K562 (cell line): ENCODE data around the gene RARRES2. TPM values are rescaled to one million over a fixed set of nuclear protein-coding genes. Genes with fewer than 3 reads are reported as not detected.
A peak's percentile ranks its signal among the peaks of the same experiment; 100 is the strongest.

Experiments used
- CSDE1 ChIP-seq, 2 experiments: fragments of 450-650 bp; IDR thresholded peaks; 2 replicates each; pipeline ENCODE4 v1.6.1; 2016; ENCODE audit warnings: mild to moderate bottlenecking in 1 of 2
- NFE2L1 ChIP-seq: fragments of 450-650 bp; IDR thresholded peaks from 2 replicates; pipeline ENCODE4 v1.6.1; 2016; ENCODE audit warnings: missing genetic modification characterization, low read depth, mild to moderate bottlenecking, missing compliant biosample characterization, moderate library complexity, borderline replicate concordance
- PTBP1 ChIP-seq: fragments of 200-400 bp; formaldehyde crosslinking; IDR thresholded peaks from 2 replicates; pipeline ENCODE4 v1.6.1; 2017; ENCODE audit warnings: low read depth, low read length
- TAF7 ChIP-seq: fragments of 450-650 bp; IDR thresholded peaks from 2 replicates; pipeline ENCODE4 v1.6.1; 2016; ENCODE audit warnings: missing genetic modification characterization, missing compliant biosample characterization
- polyA plus RNA-seq, 8 experiments: library from polyadenylated mRNA; depleted of rRNA in 4 of 8; stranded (reverse) in 5 of 8; unstranded in 3 of 8; fragments of >200 nt; fragmentation: Nextera tagmentation in 2 of 8; fragmentation: Illumina TruSeq in 1 of 8; extraction: Ambion mirVana in 2 of 8; extraction: Trizol in 1 of 8; gene quantifications; 2 replicates each; pipeline versions ENCODE4 v1.2.1 to v1.2.3, GENCODE V29; 2011 to 2014; ENCODE audit warnings: inconsistent platforms in 1 of 8, missing spikeins in 1 of 8
- total RNA-seq, 7 experiments: library from RNA; depleted of rRNA in 6 of 7; stranded (reverse); fragments of >200 nt in 6 of 7; fragmentation: Illumina TruSeq in 2 of 7; extraction: Trizol in 2 of 7; gene quantifications; 2 replicates each; pipeline versions ENCODE4 v1.2.1 to v1.2.3, GENCODE V29; 2011 to 2021; ENCODE audit warnings: low replicate concordance in 1 of 7
- TF ChIP-seq, protein P1 (sequence below): sonication (generic); formaldehyde crosslinking; IDR thresholded peaks from 2 replicates; pipeline ENCODE4 v1.4.0; 2020; ENCODE audit warnings: mild to moderate bottlenecking, missing genetic modification reagents
- TF ChIP-seq, protein P2 (sequence below), 2 experiments: fragments of 450-650 bp in 1 of 2; sonication (generic) in 1 of 2; formaldehyde crosslinking; conservative IDR thresholded peaks; 2 replicates each; pipeline versions ENCODE4 v1.4.0 to v1.8.1; 2020 to 2022; ENCODE audit warnings: mild to moderate bottlenecking in 1 of 2, missing genetic modification reagents in 1 of 2
- TF ChIP-seq, protein P3 (sequence below): fragments of 450-650 bp; IDR thresholded peaks from 2 replicates; pipeline ENCODE4 v1.6.1; 2017; ENCODE audit warnings: antibody characterized with exemption, mild to moderate bottlenecking
- TF ChIP-seq, protein P4 (sequence below): fragments of 250-450 bp; sonication (Bioruptor Pico); IDR thresholded peaks from 2 replicates; pipeline ENCODE4 v1.5.0; 2021; ENCODE audit warnings: mild to moderate bottlenecking, borderline replicate concordance
- TF ChIP-seq, protein P5 (sequence below): fragments of 150-350 bp; conservative IDR thresholded peaks from 2 replicates; pipeline ENCODE4 v1.6.1; 2014; ENCODE audit warnings: low read length

The RARRES2 gene
- total and polyA plus RNA-seq, 9 of the 15 experiments (the other 6 are each of a cell fraction or from before 2014, with no cell fraction given), result 0.11 to 1.7 (median 0.23) TPM; not detected in 6

DNA sequence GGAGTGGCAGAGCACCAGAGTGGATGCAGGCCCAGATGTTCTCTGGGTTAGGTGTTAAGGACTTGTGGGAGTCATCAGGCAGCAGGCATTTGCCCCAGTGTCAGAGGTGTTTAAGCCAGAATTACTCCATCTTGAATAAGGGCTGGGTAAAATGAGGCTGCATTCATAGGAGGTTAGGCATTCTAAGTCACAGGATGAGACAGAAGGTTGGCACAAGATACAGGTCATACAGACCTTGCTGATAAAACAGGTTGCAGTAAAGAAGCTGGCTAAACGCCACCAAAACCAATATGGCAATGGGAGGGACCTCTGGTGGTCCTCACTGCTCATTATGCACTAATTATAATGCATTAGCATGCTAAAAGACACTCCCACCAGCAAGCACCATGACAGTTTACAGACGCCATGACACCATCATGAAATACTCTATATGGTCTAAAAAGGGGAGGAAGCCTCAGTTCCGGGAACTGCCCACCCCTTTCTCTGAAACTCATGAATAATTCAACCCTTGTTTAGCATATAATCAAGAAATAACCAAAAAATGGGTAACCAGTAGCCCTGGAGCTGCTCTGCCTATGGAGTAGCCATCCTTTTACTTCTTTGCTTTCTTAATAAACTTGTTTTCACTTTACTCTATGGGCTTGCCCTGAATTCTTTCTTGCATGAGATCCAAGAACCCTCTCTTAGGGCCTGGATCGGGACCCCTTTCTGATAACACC, 19.2 kb downstream of the RARRES2 start (continued):
- TF ChIP-seq, protein P1, sequence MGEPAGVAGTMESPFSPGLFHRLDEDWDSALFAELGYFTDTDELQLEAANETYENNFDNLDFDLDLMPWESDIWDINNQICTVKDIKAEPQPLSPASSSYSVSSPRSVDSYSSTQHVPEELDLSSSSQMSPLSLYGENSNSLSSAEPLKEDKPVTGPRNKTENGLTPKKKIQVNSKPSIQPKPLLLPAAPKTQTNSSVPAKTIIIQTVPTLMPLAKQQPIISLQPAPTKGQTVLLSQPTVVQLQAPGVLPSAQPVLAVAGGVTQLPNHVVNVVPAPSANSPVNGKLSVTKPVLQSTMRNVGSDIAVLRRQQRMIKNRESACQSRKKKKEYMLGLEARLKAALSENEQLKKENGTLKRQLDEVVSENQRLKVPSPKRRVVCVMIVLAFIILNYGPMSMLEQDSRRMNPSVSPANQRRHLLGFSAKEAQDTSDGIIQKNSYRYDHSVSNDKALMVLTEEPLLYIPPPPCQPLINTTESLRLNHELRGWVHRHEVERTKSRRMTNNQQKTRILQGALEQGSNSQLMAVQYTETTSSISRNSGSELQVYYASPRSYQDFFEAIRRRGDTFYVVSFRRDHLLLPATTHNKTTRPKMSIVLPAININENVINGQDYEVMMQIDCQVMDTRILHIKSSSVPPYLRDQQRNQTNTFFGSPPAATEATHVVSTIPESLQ (CRISPR knock-in tag), result no peak
- TF ChIP-seq, protein P2, sequence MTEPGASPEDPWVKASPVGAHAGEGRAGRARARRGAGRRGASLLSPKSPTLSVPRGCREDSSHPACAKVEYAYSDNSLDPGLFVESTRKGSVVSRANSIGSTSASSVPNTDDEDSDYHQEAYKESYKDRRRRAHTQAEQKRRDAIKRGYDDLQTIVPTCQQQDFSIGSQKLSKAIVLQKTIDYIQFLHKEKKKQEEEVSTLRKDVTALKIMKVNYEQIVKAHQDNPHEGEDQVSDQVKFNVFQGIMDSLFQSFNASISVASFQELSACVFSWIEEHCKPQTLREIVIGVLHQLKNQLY (CRISPR knock-in tag; conservative IDR thresholded peaks at IDR 0.05), result peak in 1 of 2 experiments; percentile 70; a peak in 1 of 4 replicates
- TF ChIP-seq NFE2L1 (tag) (peak; percentile 36; the same call in 1 of the 2 replicates), PTBP1 (no peak), TAF7 (tag) (peak; percentile 94), CSDE1 (IDR thresholded peaks at IDR 0.05) (0 out of 4 replicates have a peak, but pooled peaks of 1 of the 2 experiments have one; percentile 75)
- TF ChIP-seq, protein P3, sequence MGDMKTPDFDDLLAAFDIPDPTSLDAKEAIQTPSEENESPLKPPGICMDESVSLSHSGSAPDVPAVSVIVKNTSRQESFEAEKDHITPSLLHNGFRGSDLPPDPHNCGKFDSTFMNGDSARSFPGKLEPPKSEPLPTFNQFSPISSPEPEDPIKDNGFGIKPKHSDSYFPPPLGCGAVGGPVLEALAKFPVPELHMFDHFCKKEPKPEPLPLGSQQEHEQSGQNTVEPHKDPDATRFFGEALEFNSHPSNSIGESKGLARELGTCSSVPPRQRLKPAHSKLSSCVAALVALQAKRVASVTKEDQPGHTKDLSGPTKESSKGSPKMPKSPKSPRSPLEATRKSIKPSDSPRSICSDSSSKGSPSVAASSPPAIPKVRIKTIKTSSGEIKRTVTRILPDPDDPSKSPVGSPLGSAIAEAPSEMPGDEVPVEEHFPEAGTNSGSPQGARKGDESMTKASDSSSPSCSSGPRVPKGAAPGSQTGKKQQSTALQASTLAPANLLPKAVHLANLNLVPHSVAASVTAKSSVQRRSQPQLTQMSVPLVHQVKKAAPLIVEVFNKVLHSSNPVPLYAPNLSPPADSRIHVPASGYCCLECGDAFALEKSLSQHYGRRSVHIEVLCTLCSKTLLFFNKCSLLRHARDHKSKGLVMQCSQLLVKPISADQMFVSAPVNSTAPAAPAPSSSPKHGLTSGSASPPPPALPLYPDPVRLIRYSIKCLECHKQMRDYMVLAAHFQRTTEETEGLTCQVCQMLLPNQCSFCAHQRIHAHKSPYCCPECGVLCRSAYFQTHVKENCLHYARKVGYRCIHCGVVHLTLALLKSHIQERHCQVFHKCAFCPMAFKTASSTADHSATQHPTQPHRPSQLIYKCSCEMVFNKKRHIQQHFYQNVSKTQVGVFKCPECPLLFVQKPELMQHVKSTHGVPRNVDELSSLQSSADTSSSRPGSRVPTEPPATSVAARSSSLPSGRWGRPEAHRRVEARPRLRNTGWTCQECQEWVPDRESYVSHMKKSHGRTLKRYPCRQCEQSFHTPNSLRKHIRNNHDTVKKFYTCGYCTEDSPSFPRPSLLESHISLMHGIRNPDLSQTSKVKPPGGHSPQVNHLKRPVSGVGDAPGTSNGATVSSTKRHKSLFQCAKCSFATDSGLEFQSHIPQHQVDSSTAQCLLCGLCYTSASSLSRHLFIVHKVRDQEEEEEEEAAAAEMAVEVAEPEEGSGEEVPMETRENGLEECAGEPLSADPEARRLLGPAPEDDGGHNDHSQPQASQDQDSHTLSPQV, result peak; percentile 99
- TF ChIP-seq, protein P4, sequence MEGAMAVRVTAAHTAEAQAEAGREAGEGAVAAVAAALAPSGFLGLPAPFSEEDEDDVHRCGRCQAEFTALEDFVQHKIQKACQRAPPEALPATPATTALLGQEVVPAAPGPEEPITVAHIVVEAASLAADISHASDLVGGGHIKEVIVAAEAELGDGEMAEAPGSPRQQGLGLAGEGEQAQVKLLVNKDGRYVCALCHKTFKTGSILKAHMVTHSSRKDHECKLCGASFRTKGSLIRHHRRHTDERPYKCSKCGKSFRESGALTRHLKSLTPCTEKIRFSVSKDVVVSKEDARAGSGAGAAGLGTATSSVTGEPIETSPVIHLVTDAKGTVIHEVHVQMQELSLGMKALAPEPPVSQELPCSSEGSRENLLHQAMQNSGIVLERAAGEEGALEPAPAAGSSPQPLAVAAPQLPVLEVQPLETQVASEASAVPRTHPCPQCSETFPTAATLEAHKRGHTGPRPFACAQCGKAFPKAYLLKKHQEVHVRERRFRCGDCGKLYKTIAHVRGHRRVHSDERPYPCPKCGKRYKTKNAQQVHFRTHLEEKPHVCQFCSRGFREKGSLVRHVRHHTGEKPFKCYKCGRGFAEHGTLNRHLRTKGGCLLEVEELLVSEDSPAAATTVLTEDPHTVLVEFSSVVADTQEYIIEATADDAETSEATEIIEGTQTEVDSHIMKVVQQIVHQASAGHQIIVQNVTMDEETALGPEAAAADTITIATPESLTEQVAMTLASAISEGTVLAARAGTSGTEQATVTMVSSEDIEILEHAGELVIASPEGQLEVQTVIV (CRISPR knock-in tag), result peak; percentile 3; the same call in 1 of the 2 replicates
- TF ChIP-seq, protein P5, sequence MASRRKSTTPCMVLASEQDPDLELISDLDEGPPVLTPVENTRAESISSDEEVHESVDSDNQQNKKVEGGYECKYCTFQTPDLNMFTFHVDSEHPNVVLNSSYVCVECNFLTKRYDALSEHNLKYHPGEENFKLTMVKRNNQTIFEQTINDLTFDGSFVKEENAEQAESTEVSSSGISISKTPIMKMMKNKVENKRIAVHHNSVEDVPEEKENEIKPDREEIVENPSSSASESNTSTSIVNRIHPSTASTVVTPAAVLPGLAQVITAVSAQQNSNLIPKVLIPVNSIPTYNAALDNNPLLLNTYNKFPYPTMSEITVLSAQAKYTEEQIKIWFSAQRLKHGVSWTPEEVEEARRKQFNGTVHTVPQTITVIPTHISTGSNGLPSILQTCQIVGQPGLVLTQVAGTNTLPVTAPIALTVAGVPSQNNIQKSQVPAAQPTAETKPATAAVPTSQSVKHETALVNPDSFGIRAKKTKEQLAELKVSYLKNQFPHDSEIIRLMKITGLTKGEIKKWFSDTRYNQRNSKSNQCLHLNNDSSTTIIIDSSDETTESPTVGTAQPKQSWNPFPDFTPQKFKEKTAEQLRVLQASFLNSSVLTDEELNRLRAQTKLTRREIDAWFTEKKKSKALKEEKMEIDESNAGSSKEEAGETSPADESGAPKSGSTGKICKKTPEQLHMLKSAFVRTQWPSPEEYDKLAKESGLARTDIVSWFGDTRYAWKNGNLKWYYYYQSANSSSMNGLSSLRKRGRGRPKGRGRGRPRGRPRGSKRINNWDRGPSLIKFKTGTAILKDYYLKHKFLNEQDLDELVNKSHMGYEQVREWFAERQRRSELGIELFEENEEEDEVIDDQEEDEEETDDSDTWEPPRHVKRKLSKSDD, result no peak
